K562 (cell line): ENCODE results near the gene MXRA7. TPM values are rescaled to one million over a fixed set of nuclear protein-coding genes. Genes with fewer than 3 reads are reported as not detected.
A peak's percentile ranks its signal among the peaks of the same experiment; 100 is the strongest.

Source experiments
- BACH1 ChIP-seq: fragments of 200-800 bp; sonication (Bioruptor generic); IDR thresholded peaks from 2 replicates; pipeline ENCODE4 v1.6.1; 2016; ENCODE audit warnings: missing genetic modification characterization, missing compliant biosample characterization
- FIP1L1 ChIP-seq: fragments of 200-400 bp; formaldehyde crosslinking; IDR thresholded peaks from 2 replicates; pipeline ENCODE4 v1.6.1; 2018; ENCODE audit warnings: mild to moderate bottlenecking, low read depth, low read length; ENCODE audit not compliant: poor library complexity, severe bottlenecking
- PCBP1 ChIP-seq: fragments of 200-400 bp; formaldehyde crosslinking; IDR thresholded peaks from 2 replicates; pipeline ENCODE4 v1.6.1; 2018; ENCODE audit warnings: mild to moderate bottlenecking, low read depth, low read length; ENCODE audit not compliant: poor library complexity, severe bottlenecking
- PHF20 ChIP-seq: fragments of 450-650 bp; IDR thresholded peaks from 2 replicates; pipeline ENCODE4 v1.6.1; 2018; ENCODE audit not compliant: partially characterized antibody
- RAD21 ChIP-seq, 2 experiments: fragments of 250-450 bp in 1 of 2; fragments of 450-650 bp in 1 of 2; sonication (Bioruptor Pico) in 1 of 2; formaldehyde crosslinking in 1 of 2; IDR thresholded peaks in 1 of 2; conservative IDR thresholded peaks in 1 of 2; 2 replicates each; pipeline versions ENCODE4 v1.4.0 to v1.8.0; 2020 to 2022; ENCODE audit warnings: mild to moderate bottlenecking in 2 of 2, moderate library complexity in 1 of 2
- SMAD2 ChIP-seq: fragments of 150-350 bp; IDR thresholded peaks from 2 replicates; pipeline ENCODE4 v1.6.1; 2014; ENCODE audit warnings: low read depth, mild to moderate bottlenecking, low read length
- ZBED1 ChIP-seq: IDR thresholded peaks from 2 replicates; pipeline ENCODE4 v1.6.1; 2014
- ZNF217 ChIP-seq: sonication (generic); formaldehyde crosslinking; IDR thresholded peaks from 2 replicates; pipeline ENCODE4 v1.8.0; 2022; ENCODE audit warnings: mild to moderate bottlenecking, missing genetic modification reagents
- ZNF696 ChIP-seq: fragments of 250-450 bp; sonication (Bioruptor Pico); conservative IDR thresholded peaks from 2 replicates; pipeline ENCODE4 v1.4.0; 2020; ENCODE audit warnings: mild to moderate bottlenecking, moderate library complexity
- ZNF699 ChIP-seq: fragments of 250-450 bp; sonication (Bioruptor Pico); IDR thresholded peaks from 2 replicates; pipeline ENCODE4 v1.8.0; 2021; ENCODE audit warnings: mild to moderate bottlenecking, moderate library complexity; ENCODE audit not compliant: insufficient replicate concordance
- ZNF780A ChIP-seq: fragments of 250-450 bp; sonication (Bioruptor Pico); IDR thresholded peaks from 2 replicates; pipeline ENCODE4 v1.5.0; 2021; ENCODE audit warnings: mild to moderate bottlenecking
- polyA plus RNA-seq, 8 experiments: library from polyadenylated mRNA; depleted of rRNA in 4 of 8; stranded (reverse) in 5 of 8; unstranded in 3 of 8; fragments of >200 nt; fragmentation: Nextera tagmentation in 2 of 8; fragmentation: Illumina TruSeq in 1 of 8; extraction: Ambion mirVana in 2 of 8; extraction: Trizol in 1 of 8; gene quantifications; 2 replicates each; pipeline versions ENCODE4 v1.2.1 to v1.2.3, GENCODE V29; 2011 to 2014; ENCODE audit warnings: inconsistent platforms in 1 of 8, missing spikeins in 1 of 8
- total RNA-seq, 7 experiments: library from RNA; depleted of rRNA in 6 of 7; stranded (reverse); fragments of >200 nt in 6 of 7; fragmentation: Illumina TruSeq in 2 of 7; extraction: Trizol in 2 of 7; gene quantifications; 2 replicates each; pipeline versions ENCODE4 v1.2.1 to v1.2.3, GENCODE V29; 2011 to 2021; ENCODE audit warnings: low replicate concordance in 1 of 7
- TF ChIP-seq, protein P1 (sequence below), 2 experiments: fragments of 450-650 bp; conservative IDR thresholded peaks; 2 replicates each; pipeline ENCODE4 v1.6.1; 2017; ENCODE audit warnings: mild to moderate bottlenecking in 2 of 2, moderate library complexity in 2 of 2
- TF ChIP-seq, protein P2 (sequence below): fragments of 450-650 bp; formaldehyde crosslinking; IDR thresholded peaks from 2 replicates; pipeline ENCODE4 v1.4.0; 2020; ENCODE audit warnings: mild to moderate bottlenecking, moderate library complexity
- TF ChIP-seq, protein P3 (sequence below), 2 experiments: fragments of 450-650 bp in 1 of 2; sonication (generic) in 1 of 2; formaldehyde crosslinking in 1 of 2; IDR thresholded peaks; 2 replicates each; pipeline versions ENCODE4 v1.7.1 to v1.9.0; 2016 to 2022; ENCODE audit warnings: inconsistent platforms in 1 of 2, mild to moderate bottlenecking in 1 of 2, missing genetic modification reagents in 1 of 2

MXRA7 gene
- total and polyA plus RNA-seq, 9 of the 15 experiments (the other 6 are each of a cell fraction or from before 2014, with no cell fraction given): 2.6 to 38.4 (median 14.3) TPM

DNA sequence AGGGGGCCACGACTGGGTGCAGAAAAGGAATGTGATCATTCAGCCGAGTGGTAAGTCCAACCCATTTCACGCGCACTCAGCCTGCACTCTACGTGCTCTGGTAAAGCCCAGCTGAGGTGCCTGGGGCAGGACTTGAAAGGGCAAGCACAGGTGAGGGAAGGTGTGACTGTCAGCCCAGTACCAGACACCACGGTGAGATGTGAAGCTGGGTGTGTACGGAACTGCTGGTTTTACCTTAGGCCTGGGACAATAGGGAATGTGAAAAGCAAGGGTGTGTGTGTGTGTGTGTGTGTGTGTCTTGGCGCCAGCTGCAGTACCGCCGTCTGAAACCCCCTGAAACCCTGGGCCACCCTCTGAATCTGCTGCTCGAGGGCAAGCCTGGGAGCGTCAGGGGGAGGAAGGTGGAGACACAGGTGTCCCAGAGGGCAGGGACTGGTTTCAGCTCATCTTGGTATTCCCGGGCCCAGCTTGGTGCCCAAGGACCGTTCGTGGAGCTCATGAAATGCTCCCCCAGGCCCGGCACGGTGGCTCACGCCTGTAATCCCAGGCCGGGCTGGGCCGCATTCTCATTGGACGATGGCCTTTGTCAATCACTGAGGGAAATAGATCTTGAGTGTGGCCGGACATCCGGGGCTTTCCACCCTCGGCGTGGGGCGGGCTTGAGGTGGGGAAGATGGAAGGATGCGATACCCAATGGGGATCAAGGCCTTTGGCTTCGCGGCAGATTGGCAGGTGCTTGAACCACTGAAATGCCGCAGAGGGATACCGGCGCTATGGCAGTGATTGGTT lies 39.4 kb downstream of the MXRA7 start (continued):
- TF ChIP-seq ZNF696: no peak
- no peak for TF ChIP-seq ZBED1
- TF ChIP-seq, protein P1, sequence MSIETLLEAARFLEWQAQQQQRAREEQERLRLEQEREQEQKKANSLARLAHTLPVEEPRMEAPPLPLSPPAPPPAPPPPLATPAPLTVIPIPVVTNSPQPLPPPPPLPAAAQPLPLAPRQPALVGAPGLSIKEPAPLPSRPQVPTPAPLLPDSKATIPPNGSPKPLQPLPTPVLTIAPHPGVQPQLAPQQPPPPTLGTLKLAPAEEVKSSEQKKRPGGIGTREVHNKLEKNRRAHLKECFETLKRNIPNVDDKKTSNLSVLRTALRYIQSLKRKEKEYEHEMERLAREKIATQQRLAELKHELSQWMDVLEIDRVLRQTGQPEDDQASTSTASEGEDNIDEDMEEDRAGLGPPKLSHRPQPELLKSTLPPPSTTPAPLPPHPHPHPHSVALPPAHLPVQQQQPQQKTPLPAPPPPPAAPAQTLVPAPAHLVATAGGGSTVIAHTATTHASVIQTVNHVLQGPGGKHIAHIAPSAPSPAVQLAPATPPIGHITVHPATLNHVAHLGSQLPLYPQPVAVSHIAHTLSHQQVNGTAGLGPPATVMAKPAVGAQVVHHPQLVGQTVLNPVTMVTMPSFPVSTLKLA (conservative IDR thresholded peaks at IDR 0.05): peak in 1 of 2 experiments; percentile 53; a peak in 2 of 4 replicates
- no peak for TF ChIP-seq RAD21 (CRISPR knock-in tag; conservative IDR thresholded peaks at IDR 0.05 in 1 of 2, IDR thresholded peaks at IDR 0.05 in 1 of 2)
- TF ChIP-seq ZNF217: no peak
- no peak for TF ChIP-seq SMAD2
- TF ChIP-seq PCBP1: no peak
- TF ChIP-seq, protein P2, sequence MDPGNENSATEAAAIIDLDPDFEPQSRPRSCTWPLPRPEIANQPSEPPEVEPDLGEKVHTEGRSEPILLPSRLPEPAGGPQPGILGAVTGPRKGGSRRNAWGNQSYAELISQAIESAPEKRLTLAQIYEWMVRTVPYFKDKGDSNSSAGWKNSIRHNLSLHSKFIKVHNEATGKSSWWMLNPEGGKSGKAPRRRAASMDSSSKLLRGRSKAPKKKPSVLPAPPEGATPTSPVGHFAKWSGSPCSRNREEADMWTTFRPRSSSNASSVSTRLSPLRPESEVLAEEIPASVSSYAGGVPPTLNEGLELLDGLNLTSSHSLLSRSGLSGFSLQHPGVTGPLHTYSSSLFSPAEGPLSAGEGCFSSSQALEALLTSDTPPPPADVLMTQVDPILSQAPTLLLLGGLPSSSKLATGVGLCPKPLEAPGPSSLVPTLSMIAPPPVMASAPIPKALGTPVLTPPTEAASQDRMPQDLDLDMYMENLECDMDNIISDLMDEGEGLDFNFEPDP (CRISPR knock-in tag): no peak
- TF ChIP-seq PHF20: peak; percentile 29
- TF ChIP-seq, protein P3, sequence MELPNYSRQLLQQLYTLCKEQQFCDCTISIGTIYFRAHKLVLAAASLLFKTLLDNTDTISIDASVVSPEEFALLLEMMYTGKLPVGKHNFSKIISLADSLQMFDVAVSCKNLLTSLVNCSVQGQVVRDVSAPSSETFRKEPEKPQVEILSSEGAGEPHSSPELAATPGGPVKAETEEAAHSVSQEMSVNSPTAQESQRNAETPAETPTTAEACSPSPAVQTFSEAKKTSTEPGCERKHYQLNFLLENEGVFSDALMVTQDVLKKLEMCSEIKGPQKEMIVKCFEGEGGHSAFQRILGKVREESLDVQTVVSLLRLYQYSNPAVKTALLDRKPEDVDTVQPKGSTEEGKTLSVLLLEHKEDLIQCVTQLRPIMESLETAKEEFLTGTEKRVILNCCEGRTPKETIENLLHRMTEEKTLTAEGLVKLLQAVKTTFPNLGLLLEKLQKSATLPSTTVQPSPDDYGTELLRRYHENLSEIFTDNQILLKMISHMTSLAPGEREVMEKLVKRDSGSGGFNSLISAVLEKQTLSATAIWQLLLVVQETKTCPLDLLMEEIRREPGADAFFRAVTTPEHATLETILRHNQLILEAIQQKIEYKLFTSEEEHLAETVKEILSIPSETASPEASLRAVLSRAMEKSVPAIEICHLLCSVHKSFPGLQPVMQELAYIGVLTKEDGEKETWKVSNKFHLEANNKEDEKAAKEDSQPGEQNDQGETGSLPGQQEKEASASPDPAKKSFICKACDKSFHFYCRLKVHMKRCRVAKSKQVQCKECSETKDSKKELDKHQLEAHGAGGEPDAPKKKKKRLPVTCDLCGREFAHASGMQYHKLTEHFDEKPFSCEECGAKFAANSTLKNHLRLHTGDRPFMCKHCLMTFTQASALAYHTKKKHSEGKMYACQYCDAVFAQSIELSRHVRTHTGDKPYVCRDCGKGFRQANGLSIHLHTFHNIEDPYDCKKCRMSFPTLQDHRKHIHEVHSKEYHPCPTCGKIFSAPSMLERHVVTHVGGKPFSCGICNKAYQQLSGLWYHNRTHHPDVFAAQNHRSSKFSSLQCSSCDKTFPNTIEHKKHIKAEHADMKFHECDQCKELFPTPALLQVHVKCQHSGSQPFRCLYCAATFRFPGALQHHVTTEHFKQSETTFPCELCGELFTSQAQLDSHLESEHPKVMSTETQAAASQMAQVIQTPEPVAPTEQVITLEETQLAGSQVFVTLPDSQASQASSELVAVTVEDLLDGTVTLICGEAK (IDR thresholded peaks at IDR 0.05): peak; percentile 94
- TF ChIP-seq, protein P3 (CRISPR knock-in tag; IDR thresholded peaks at IDR 0.05): no peak
- no peak for TF ChIP-seq ZNF780A (CRISPR knock-in tag)
- no peak for TF ChIP-seq ZNF699 (CRISPR knock-in tag)
- TF ChIP-seq BACH1 (tag): no peak
- no peak for TF ChIP-seq FIP1L1
